GM12873 (cell line): Measurements from ENCODE around the gene APBB2.

Experiments
- TF ChIP-seq, protein P1 (sequence below): IDR thresholded peaks from 2 replicates; pipeline ENCODE4 v1.5.1; 2012; ENCODE audit warnings: low read depth, mild to moderate bottlenecking, moderate library complexity, low read length, control low read depth; ENCODE audit not compliant: insufficient read depth; ENCODE audit errors: missing control alignments

Gene APBB2

DNA sequence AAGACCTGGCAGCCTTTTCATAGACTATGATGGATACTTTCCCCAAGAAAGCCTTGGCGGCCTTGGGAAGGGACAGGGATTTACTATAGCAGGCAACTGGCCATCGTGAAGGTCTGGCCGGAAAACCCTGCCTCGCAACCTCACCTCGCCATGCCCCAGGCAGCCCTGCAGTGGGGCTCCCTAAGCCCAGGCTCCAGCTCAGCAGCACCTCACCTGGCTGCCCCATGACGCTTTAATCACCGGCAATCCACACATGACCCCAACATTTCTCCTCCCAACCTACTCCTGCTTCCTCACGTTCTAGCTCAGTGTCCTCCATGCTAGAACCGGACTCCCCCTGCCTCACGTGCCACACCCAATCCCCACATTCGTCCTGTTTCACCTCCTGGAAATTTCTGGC is 382.2 kb downstream of the APBB2 start:
- TF ChIP-seq, protein P1, sequence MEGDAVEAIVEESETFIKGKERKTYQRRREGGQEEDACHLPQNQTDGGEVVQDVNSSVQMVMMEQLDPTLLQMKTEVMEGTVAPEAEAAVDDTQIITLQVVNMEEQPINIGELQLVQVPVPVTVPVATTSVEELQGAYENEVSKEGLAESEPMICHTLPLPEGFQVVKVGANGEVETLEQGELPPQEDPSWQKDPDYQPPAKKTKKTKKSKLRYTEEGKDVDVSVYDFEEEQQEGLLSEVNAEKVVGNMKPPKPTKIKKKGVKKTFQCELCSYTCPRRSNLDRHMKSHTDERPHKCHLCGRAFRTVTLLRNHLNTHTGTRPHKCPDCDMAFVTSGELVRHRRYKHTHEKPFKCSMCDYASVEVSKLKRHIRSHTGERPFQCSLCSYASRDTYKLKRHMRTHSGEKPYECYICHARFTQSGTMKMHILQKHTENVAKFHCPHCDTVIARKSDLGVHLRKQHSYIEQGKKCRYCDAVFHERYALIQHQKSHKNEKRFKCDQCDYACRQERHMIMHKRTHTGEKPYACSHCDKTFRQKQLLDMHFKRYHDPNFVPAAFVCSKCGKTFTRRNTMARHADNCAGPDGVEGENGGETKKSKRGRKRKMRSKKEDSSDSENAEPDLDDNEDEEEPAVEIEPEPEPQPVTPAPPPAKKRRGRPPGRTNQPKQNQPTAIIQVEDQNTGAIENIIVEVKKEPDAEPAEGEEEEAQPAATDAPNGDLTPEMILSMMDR = no peak

DNA sequence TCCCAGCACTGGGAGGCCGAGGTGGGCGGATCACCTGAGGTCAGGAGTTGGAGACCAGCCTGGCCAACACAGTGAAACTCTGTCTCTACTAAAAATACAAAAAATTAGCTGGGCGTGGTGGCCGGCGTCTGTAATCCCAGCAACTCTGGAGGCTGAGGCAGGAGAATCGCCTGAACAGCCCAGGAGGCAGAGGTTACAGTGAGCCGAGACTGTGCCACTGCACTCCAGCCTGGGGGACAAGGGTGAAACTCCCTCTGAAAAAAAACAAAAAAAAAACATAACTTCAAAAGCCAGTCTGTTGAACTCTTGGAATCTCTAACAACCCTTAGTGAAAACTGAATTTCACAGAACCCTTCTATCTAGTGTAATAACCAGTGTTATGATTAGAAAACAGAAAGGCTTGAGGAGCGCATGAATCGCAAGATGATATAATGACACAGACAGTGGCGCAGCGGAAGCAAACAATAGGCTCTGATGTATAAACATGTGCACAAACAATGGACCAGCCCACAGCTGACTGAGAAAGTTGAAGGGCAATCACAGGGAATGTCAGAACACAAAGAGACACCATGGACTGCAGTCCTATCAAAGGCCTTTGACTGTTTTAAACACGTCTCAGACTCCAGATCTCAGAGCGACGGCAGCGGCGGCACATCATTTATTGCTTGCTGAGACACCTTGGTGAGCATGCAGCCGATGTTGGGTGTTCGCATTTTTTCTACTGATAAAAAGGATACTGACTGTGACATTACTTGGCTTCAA is 383.0 kb downstream of the APBB2 start:
- TF ChIP-seq, protein P1 = no peak

DNA sequence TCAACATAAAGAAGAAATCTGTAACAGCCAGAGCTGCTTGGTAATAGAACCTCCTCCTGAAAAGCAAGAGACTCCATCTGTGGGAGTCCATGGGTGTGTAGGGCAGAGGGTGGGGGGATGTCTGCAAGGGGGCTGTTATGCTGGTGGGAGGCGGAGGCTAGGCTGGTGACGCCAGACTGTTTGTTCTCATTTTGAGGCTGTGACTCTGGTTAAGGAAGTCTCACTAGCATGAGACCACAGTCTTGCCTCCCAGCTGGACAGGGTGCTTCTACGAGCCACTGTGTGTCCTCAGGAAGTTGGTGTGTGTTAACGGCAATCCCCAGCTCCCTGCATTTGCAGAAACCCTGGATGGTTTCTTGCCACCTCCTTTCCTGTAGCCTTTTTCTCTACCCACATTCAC is 384.8 kb downstream of the APBB2 start:
- TF ChIP-seq, protein P1 = no peak

GRCh38 chr4:40828661-40829060 is 385.7 kb downstream of the APBB2 start:
- TF ChIP-seq, protein P1 = no peak

DNA sequence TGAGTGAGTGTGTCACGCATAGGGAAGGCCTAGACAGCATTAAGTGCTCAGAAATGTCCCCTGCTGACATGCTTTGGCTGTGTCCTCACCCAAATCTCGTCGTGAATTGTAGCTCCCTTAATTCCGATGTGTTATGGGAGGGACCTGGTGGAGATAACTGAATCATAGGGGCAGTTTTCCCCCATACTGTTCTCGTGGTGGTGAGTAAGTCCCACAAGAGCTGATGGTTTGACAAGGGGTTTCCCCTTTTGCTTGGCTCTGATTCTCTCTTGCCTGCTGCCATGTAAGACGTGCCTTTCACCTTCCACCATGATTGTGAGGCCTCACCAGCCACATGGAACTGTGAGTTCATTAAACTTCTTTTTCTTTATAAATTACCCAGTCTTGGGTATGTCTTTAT is 386.6 kb downstream of the APBB2 start:
- TF ChIP-seq, protein P1 = no peak

DNA sequence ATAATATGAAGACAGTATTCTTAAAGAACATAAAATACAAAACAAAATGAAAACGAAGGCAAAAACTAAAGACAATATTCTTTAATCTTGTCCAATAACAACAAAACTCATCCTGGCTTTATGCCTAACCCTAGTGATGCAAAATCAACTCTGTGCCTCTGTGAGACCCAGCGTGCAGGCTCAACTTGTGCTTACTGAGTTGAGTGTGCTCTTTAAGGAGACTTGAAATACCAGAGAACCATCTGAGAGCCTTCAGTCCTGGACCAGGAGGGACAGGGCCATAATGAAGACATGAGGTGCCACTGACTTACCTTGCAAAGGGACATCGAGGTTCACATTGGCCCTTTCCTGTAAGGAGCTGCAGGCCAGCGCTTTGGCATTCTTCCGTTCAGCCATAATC is 387.5 kb downstream of the APBB2 start:
- TF ChIP-seq, protein P1 = no peak

DNA sequence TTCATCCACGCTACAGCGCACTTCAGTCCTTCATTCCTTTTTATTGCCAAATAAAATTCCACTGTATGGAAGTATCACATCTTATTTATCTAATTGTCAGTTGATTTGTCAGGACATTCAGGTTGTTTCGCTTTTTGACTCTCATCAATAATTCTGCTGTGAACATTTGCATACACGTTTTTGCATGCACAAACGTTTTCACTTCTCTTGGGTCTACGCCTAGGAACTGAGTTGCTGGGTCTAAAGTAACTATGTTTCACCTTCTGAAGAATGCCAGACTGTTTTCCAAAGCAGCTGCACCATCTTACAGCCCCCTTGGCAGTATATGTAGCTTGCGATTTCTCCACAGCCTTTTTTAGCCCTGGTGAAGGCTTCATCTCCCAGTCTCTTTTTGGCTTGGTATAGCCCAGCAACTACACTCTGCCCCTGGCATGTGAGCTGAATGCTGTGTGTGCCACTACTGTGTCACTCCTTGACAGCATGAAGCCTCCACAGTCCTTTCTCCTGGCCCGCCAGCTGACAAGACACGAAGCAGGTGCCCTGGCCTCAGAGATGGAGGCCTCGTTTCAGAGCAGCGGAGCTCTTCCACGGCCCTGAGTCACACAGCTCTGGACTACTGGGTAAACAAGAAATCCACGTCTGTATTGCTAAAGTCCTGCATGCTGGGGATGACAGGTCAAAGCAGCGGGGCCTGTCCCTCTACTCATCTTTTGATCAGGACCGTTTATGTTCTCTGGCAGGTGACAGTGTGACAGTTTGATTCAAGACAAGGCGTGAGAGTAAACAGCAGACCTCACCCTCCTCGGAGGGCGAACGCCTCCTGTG is 389.1 kb downstream of the APBB2 start:
- TF ChIP-seq, protein P1 = no peak
